PC-3 (cell line): Measurements from ENCODE around the gene ATG4D. TPM values are rescaled to one million over a fixed set of nuclear protein-coding genes. Genes with fewer than 3 reads are reported as not detected.

Experiments used
- ATAC-seq: fragments of 200-7000 bp; cut with Tn5 transposase; 2 replicates; pipeline ENCODE4 v1.9.1; 2020; ENCODE audit warnings: mild to moderate bottlenecking, moderate library complexity
- BruUV-seq: library from RNA; stranded (reverse); fragments of 400-500 nt; replicated peaks from 2 replicates; lab custom pipeline; 2021; lab: Mats Ljungman, UMichigan
- CTCF ChIA-PET: fragments of 300-600 bp; sonication (Branson Sonifier 250); formaldehyde crosslinking; loops from one replicate; lab custom pipeline; 2022; ENCODE audit warnings: antibody characterized with exemption; lab: Charles Lee
- POLR2A ChIA-PET: fragments of 300-600 bp; sonication (Branson Sonifier 250); formaldehyde crosslinking; loops from one replicate; lab custom pipeline; 2022; ENCODE audit warnings: antibody characterized with exemption; ENCODE audit not compliant: unreplicated experiment; lab: Charles Lee
- DNase-seq: peaks from one replicate; pipeline ENCODE4 v3.0.0-alpha.2; 2015
- H2AFZ ChIP-seq: fragments of 300-600 bp; sonication (generic); 2 replicates; pipeline ENCODE4 v1.6.0; 2016; ENCODE audit warnings: antibody characterized with exemption, low read length
- H3F3A ChIP-seq: fragments of 300-600 bp; sonication (generic); one replicate; pipeline ENCODE4 v1.6.0; 2017; ENCODE audit warnings: antibody characterized with exemption, low read length, control low read depth, mild to moderate bottlenecking; ENCODE audit not compliant: unreplicated experiment
- H3K27ac ChIP-seq: fragments of 300-600 bp; sonication (generic); 2 replicates; pipeline ENCODE4 v1.5.1; 2016; ENCODE audit warnings: mild to moderate bottlenecking, low read length
- H3K27me3 ChIP-seq: fragments of 300-600 bp; sonication (generic); 2 replicates; pipeline ENCODE4 v1.6.1; 2016; ENCODE audit warnings: low read length, mixed read lengths
- H3K36me3 ChIP-seq: fragments of 300-600 bp; sonication (generic); 2 replicates; pipeline ENCODE4 v1.6.1; 2016; ENCODE audit warnings: low read depth, mixed run types, low read length, mixed read lengths
- H3K4me1 ChIP-seq: fragments of 300-600 bp; sonication (generic); 2 replicates; pipeline ENCODE4 v1.5.1; 2016; ENCODE audit warnings: low read length; ENCODE audit not compliant: insufficient read depth
- H3K4me2 ChIP-seq: fragments of 300-600 bp; sonication (generic); 2 replicates; pipeline ENCODE4 v1.6.0; 2016; ENCODE audit warnings: low read length
- H3K4me3 ChIP-seq: fragments of 300-600 bp; sonication (generic); 2 replicates; pipeline ENCODE4 v1.5.1; 2016; ENCODE audit warnings: mild to moderate bottlenecking, low read length, mixed read lengths
- H3K79me2 ChIP-seq: fragments of 300-600 bp; sonication (generic); 2 replicates; pipeline ENCODE4 v1.6.1; 2017; ENCODE audit warnings: low read length, mixed read lengths
- H3K9ac ChIP-seq: fragments of 300-600 bp; sonication (generic); 2 replicates; pipeline ENCODE4 v1.6.0; 2016; ENCODE audit warnings: mild to moderate bottlenecking, low read length
- H3K9me2 ChIP-seq: fragments of 300-600 bp; sonication (generic); replicated peaks from 2 replicates; pipeline ENCODE4 v1.6.1; 2016; ENCODE audit warnings: mixed run types, low read length, mixed read lengths
- H3K9me3 ChIP-seq: fragments of 300-600 bp; sonication (generic); 2 replicates; pipeline ENCODE4 v1.6.1; 2016; ENCODE audit warnings: low read length, mixed read lengths
- H4K20me1 ChIP-seq: fragments of 300-600 bp; sonication (generic); 2 replicates; pipeline ENCODE4 v1.6.1; 2016; ENCODE audit warnings: low read length, mixed read lengths
- CTCF ChIP-seq: fragments of 300-600 bp; sonication (generic); conservative IDR thresholded peaks from 2 replicates; pipeline ENCODE4 v1.5.1; 2017; ENCODE audit warnings: antibody characterized with exemption, low read depth, mild to moderate bottlenecking, low read length
- EZH2 ChIP-seq: fragments of 300-600 bp; sonication (generic); IDR thresholded peaks from one replicate; pipeline ENCODE4 v1.6.1; 2017; ENCODE audit warnings: antibody characterized with exemption, mild to moderate bottlenecking, low read length; ENCODE audit not compliant: unreplicated experiment
- EZH2phosphoT487 ChIP-seq: fragments of 300-600 bp; sonication (generic); IDR thresholded peaks from 2 replicates; pipeline ENCODE4 v1.6.1; 2018; ENCODE audit warnings: mild to moderate bottlenecking, antibody characterized with exemption, low read length, borderline replicate concordance
- intact Hi-C: fragments of 100-400 bp; cut with micrococcal nuclease; formaldehyde crosslinking; loops from 2 replicates; pipeline ENCODE4 v1.9.0; 2023
- total RNA-seq: library from RNA; depleted of rRNA; stranded (reverse); fragments of >200 nt; gene quantifications from 2 replicates; pipeline ENCODE4 v1.2.3, GENCODE V29; 2014

ATG4D gene
- total RNA-seq, 1 experiment from 2014 or later, result 65.9 TPM

- Histone ChIP-seq H3K79me2 (no peaks in the 10 kb centered on the region), H3K9me2 (no peaks in the 10 kb centered on the region), H3K27ac (no peak overlapping the region), H3K4me2 (no peak overlapping the region), H3K4me3 (no peak overlapping the region), H3K27me3 (no peaks in the 10 kb centered on the region), H4K20me1 (no peaks in the 10 kb centered on the region), H3F3A (no peaks in the 10 kb centered on the region), H3K36me3 (no peaks in the 10 kb centered on the region), H2AFZ (no peak overlapping the region), H3K9ac (no peak overlapping the region), H3K4me1 (peaks cover 6% of the 10 kb centered on the region), H3K9me3 (no peaks in the 10 kb centered on the region)
- ATAC-seq (no peak), DNase-seq (no peak)
- intact Hi-C loops, result no loop called here
- BruUV-seq, result no TSS peak
- CTCF ChIA-PET, result no interaction called here
- POLR2A ChIA-PET, result no interaction called here
- TF ChIP-seq EZH2 (no peak), CTCF (no peak), EZH2phosphoT487 (no peak)
Measured at GRCh38 chr19:10574462-10574861, 30.8 kb downstream of the ATG4D start.

GRCh38 chr19:10575011-10575716 is 31.5 kb downstream of the ATG4D start:
- H4K20me1 ChIP-seq, result no peaks in the 10 kb centered on the region
- H3K4me2 ChIP-seq, result no peak overlapping the region
- no peak for ATAC-seq
- no peaks in the 10 kb centered on the region for H3K79me2 ChIP-seq
- BruUV-seq, result no TSS peak
- no peak for DNase-seq
- CTCF ChIA-PET, result interaction anchor here (0.5 kb wide), 1 partner anchor 33 kb away, joined by 6 read pairs; no protein-coding TSS in a partner anchor
- no peak overlapping the region for H3K27ac ChIP-seq
- no peaks in the 10 kb centered on the region for H3K36me3 ChIP-seq
- no peaks in the 10 kb centered on the region for H3K9me2 ChIP-seq
- intact Hi-C loops, result no loop called here
- POLR2A ChIA-PET, result no interaction called here
- no peak overlapping the region for H3K9ac ChIP-seq
- no peak overlapping the region for H3K4me3 ChIP-seq
- H3K27me3 ChIP-seq, result no peaks in the 10 kb centered on the region
- TF ChIP-seq EZH2 (no peak), CTCF (no peak), EZH2phosphoT487 (no peak)
- no peaks in the 10 kb centered on the region for H3F3A ChIP-seq
- no peaks in the 10 kb centered on the region for H3K9me3 ChIP-seq
- no peaks in the 10 kb centered on the region for H3K4me1 ChIP-seq
- H2AFZ ChIP-seq, result no peak overlapping the region

- no TSS peak for BruUV-seq
- Histone ChIP-seq H3K4me1 (no peaks in the 10 kb centered on the region), H3F3A (no peaks in the 10 kb centered on the region), H3K36me3 (no peaks in the 10 kb centered on the region; the same call in 1 of the 2 replicates), H3K4me2 (no peak overlapping the region), H3K9me2 (no peaks in the 10 kb centered on the region), H2AFZ (no peak overlapping the region), H3K79me2 (no peaks in the 10 kb centered on the region), H3K27ac (no peak overlapping the region), H4K20me1 (no peaks in the 10 kb centered on the region), H3K27me3 (no peaks in the 10 kb centered on the region), H3K9me3 (no peaks in the 10 kb centered on the region), H3K9ac (no peak overlapping the region), H3K4me3 (no peak overlapping the region)
- no peak for ATAC-seq
- TF ChIP-seq EZH2phosphoT487 (no peak), CTCF (no peak), EZH2 (no peak)
- CTCF ChIA-PET, result no interaction called here
- intact Hi-C loops, result no loop called here
- DNase-seq, result no peak
- POLR2A ChIA-PET, result no interaction called here
Measured at GRCh38 chr19:10577951-10578350, 34.2 kb downstream of the ATG4D start.
